Peyer's patch (tissue), 4 donors: ENCODE measurements around the gene SUCLG2.

Experiments
- CTCF ChIP-seq, 6 experiments: fragments of 450-650 bp in 4 of 6; fragments of 200-600 bp in 2 of 6; sonication (generic) in 1 of 6; IDR thresholded peaks; one replicate each; pipeline ENCODE4 v1.5.1; 2017 to 2019; ENCODE audit warnings: antibody characterized with exemption in 6 of 6, mild to moderate bottlenecking in 3 of 6, moderate library complexity in 1 of 6
- POLR2A ChIP-seq, 2 donors: fragments of 450-650 bp; IDR thresholded peaks; one replicate each; pipeline ENCODE4 v1.5.1; 2017; ENCODE audit warnings: antibody characterized with exemption in 2 of 2, mild to moderate bottlenecking in 2 of 2, moderate library complexity in 2 of 2

DNA sequence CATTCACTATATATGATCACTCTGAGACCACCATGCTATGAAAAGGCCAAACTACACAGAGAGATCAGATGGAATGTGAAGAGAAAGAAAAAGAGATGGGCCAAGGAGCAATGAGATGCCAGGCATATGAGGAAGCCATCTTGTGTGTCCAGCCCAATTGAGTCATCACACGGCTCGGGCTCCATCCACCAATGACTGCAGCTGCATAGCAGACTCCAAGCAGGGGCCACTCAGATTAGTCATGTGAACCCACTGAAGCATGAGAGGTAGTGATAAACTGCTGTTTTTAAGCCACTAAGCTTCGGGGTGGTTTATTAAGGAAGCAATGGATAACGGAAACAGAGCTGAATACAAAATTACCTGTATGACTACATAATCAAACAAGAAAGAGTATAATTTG, 185.9 kb downstream of the SUCLG2 start:
- TF ChIP-seq CTCF (IDR thresholded peaks at IDR 0.05) (no peak), POLR2A (IDR thresholded peaks at IDR 0.05) (no peak)
